Measurements from ENCODE around the gene OSR1.
"Not testable (repeated sequence)": the region's sequence is repeated elsewhere in the genome, so short reads cannot be mapped to it uniquely, and the experiment has no call there.

Gene OSR1

DNA sequence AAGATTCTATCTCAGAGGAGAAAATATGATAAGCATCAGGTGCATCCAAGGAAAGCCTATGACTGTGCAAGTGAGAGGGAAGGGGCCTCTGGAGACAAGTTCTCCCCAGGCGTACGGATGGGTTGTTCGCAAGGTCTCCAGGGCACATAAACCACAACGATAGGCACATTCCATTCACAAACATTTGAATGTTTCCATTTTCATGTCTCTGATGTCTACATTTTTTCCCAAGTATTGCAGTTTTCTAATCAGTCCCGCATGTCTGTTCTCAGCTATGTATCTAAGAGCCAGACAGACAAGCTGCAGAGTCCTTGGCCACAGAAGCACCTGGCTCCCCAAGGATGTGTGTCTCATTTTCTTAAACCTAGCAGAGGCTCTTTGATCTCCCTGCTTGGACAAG lies 28.0 kb downstream of the OSR1 start:
- no peak for DNase-seq

DNA sequence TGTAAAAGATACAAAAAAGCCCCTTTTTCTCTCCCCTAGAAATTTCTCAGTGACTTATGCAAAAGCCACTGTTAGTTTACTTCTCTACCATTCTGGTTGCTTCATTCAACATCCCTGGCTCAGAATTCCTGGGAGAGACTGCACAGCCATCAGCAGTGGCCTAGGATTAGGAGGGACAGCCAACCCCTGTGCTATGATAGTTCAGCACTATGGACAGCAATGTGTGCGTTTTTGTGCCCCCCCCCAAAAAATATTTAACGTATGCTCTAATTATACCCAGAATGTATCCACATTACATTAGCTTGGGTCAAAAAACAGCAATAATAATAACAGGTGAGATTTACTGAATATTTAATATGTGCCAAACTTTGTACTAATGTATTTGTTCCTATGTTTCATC lies 29.0 kb downstream of the OSR1 start:
- no peak for DNase-seq

DNA sequence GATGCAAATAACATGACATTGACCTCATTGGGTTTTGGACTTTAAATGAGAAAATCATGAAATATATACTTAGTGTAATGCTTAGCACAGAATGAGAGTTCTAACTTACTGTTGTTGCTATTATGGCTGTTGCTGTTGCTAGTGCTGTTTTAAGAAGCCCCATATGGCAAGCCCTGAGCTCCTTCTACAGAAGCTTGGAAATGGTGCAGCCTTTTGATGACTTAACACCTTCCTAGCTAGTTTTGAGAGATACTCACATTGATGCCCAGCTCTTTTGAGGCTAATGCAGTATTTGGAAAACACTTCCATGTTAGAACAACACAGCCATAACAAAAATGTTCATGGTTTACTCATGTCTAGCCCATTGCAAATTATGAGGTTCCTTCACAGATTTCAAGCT lies 30.9 kb downstream of the OSR1 start:
- no peak for DNase-seq

DNA sequence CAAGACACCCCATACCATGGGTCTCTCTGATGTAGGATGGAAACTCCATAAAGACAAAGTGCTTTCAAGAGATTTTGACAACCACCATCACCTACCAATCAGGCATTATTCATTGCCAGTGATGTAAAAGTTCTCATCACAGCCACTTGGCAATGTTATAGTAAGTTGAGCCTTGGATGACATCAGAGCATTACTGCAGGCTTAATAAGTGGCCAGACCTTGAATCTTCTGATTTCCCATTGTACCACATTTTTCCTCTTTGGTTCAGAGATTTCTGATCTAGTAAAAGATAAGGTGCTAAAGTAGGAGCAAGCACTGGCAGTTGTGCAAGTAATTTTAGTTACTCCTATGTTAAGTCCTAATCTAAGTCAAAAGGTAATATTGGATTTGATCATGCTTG lies 36.5 kb downstream of the OSR1 start:
- no peak for DNase-seq

DNA sequence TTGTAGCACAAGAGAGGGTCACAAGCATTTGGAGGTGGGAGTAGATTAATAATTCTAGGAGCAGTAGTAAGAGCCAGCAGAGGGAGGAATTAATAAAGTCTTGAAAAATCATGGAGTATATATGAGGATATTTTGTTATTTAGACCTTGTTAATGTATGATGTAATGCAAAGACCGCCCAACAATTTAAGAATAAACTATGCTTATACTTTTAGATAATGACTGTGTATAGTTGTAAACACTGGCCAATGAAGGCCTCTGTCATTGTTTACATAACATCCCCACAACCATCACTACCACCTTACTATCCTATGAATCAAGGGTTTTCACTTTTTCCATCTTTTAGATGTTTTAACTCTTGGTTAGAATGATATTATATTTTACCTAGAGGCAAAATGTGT lies 37.6 kb downstream of the OSR1 start:
- no peak for DNase-seq

DNA sequence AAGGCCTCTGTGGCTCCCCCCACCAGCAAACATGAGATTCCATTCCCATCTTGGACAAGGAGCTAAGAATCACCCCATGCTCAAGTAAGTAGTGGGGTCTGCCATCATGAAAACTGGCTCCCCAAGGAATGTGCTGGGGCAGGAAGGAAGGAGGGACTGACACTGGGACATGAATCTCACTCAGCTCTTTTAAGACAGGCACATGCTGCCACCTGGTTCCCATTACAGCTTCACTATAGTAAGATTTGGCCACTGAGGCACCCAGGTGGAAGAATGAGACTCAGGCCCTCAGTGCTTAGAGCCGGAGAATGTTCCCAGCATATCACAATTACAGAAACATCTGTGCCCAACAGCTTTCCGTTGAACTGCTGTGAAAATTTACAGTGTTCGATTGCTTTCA lies 38.7 kb downstream of the OSR1 start:
- no peak for DNase-seq

DNA sequence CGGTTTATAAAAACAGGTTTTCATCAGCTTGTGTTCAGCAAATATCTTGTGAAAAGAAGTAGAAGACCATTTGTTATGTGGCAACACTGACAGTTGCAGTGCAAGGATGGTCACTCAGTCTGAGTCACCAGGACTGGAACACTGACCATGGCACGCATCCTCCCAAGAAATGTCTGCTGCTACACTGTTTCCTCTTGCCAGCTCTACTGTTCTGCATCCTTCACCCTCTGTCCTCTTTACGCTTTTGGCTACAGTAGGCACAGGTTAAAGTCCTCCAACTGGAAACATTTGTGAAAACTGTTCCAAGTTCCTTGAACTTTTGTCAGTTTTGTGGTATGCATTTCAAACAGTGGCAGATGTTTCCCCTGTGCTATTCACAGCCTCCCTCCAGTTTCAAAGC lies 39.4 kb downstream of the OSR1 start:
- DNase-seq = no peak

DNA sequence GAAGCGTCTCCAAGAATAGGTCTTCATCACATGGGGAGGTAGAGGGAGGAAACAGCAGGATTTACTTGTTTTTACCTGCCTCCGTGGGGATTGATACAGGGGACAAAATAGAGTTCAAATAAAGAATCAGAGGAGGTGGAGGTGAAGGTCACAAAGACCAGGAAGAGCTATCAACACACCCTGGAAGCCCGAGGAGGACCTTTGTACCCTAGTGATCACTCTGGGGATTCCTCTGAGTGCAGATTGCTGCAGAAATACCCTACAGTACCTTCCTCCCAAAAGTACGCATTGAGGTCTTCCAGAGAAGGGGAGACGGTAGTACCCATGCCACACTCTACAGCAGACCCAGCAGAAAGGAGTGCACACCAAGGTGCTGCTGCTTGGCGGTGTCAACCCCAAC lies 44.9 kb downstream of the OSR1 start:
- DNase-seq = no peak

DNA sequence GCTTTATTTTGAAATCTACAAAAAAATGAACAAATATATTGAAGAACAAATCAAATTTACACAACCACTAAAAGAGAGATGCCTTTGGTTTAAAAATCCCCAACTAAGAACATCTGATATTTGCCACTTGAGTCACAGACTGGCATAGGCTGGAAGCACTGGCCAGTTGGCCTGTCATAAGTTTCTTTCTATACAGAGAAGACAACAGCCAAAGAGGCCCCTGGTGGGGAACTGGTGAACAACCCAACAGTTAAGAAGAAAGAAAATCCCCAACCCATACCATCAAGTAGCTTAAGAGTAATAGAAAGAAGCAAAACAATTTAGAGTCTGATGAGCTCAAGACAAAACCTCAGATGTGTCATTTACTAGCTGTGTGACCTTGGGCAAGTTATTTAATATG lies 45.5 kb downstream of the OSR1 start:
- DNase-seq = no peak

DNA sequence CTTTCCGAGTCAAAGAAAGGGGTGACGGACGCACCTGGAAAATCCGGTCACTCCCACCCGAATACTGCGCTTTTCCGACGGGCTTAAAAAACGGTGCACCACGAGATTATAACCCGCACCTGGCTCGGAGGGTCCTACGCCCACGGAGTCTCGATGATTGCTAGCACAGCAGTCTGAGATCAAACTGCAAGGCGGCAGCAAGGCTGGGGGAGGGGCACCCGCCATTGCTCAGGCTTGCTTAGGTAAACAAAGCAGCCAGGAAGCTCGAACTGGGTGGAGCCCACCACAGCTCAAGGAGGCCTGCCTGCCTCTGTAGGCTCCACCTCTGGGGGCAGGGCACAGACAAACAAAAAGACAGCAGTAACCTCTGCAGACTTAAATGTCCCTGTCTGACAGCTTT lies 52.4 kb downstream of the OSR1 start:
- not testable (repeated sequence) for DNase-seq

DNA sequence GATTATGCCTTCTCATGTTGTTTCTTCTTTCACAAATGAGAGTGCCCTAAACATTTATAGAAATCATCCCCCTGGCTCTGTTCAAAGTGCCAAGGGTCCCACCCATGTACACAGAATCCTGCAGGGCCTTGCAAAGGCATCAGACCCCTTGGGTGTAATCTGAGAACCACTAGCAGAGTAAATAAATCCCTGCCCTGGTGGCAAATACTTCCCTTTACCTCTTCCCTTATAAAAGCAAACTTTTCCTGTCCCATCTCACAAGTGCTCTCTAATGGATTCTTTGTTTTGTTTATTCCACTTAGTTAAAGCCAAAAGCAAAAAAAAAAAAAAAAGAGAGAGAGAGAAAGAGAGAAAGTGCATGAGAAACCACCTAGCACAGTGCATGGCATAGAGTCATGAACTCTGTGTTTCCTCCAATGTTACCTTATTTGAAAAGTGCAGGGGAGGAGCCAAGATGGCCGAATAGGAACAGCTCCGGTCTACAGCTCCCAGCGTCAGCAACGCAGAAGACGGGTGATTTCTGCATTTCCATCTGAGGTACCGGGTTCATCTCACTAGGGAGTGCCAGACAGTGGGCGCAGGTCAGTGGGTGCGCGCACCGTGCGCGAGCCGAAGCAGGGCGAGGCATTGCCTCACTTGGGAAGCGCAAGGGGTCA lies 52.9 kb downstream of the OSR1 start:
- not testable (repeated sequence) for DNase-seq

DNA sequence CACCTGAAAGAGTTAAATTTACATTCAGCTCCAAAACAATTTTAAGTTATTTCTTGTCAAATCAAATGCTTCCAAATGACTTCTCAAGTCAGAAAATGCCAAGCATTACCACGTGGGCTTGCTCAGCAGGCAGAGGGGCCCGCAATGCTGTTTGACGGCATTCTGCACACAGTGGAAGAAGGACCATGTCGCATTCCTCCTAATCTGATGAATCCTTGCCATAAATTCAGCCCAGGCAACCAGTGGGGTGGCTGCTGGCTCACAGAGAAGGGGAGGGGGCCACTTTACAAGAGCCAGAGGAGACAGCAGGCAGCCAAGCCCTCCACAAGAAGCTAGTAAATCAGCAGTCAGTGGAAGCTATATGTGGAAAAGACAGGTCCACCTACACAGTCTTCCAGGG lies 56.7 kb downstream of the OSR1 start:
- DNase-seq = no peak

All from activated CD4-positive, alpha-beta T cell treated with anti-CD3 and anti-CD28 coated beads, Interleukin-2, amount 50 U/mL, for 48 hours (primary cell).